ENCODE data around the gene COL4A2. TPM values are rescaled to one million over a fixed set of nuclear protein-coding genes. Genes with fewer than 3 reads are reported as not detected.

COL4A2 gene
- total RNA-seq, 3 donors from 2014 or later: 0.63 to 1.2 (median 1.1) TPM

DNA sequence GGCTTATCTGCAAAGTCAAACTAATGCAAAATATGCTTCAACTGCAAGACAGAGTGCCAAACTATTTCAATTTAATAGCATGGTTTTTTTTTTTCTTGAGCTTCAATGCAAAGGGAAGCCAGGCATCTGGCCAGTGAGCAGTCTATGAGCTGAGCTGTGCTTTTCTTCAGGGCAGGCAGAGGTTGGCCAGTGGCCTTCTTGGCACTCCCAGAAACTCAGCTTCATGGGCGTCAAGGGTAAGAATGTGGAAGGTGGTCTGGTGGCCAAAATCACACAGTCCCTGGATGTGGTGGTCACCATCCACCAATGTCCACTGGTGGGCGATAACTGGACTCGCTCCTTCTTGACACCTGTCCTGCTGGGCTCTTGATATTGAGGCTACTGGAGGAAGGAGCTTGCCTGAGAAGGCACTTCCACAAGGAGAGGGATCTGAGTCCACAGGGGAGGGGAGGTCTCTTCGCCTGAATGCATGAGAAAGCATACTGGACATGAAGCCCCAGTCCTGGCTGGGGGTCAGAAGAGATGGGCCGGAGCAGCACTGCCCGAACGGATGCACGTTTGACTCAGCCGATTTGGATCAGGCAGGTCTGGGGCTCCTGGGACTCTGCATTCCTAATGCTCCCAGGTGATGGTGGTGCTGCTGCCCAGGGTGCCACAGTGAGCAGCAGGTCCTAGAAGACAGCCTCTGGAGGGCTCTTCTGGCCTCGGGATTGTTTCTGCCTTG is 17.1 kb downstream of the COL4A2 start:
- no peaks in the 10 kb centered on the region for H3K36me3 Mint-ChIP-seq (ENCODE audit: insufficient read depth)
- no peak for DNase-seq
- H3K27me3 Mint-ChIP-seq (ENCODE audit: low read depth): peaks cover 30% of the 10 kb centered on the region
- peaks cover 5% of the 10 kb centered on the region for H3K4me1 Mint-ChIP-seq (ENCODE audit: low read depth)
- H3K9me3 Mint-ChIP-seq: no peaks in the 10 kb centered on the region
- no peak for ATAC-seq
- no peak overlapping the region for H3K4me3 Mint-ChIP-seq

DNA sequence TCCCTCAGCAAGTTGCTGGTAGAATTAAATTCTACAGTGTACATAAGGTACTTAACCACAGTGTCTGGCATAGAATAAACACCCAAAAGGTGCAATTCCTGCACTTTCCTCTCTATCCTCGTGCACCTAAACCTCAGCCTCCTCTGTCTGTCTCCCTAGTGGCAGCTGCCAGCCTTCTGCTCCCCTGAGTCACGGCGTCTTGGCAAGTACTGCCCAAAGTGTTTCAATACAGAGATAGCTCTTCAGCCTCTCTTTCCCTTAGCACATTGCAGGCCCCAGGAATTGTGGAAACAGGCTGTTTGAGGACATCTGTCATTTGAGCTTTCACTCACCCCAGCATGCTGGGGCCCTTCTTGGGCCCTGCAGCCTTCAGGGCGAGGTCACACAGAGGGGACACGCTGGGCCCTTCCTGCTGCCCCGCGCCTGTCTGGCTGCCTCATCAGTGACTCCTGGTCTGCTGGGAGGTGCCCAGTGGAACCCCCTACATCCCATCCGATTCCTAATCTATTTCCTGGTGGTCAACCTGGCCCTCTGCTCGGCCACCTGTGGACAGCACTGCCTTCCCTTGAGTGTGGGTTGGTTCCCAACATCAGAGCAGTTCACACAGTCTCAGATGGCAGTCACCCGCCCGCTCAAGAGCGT is 19.3 kb downstream of the COL4A2 start:
- ATAC-seq (no peak), DNase-seq (no peak)
- no peak overlapping the region for H3K4me3 Mint-ChIP-seq
- no peaks in the 10 kb centered on the region for H3K4me1 Mint-ChIP-seq (ENCODE audit: low read depth)
- H3K36me3 Mint-ChIP-seq (ENCODE audit: insufficient read depth): no peaks in the 10 kb centered on the region
- H3K9me3 Mint-ChIP-seq: no peaks in the 10 kb centered on the region
- H3K27me3 Mint-ChIP-seq (ENCODE audit: low read depth): peaks cover 30% of the 10 kb centered on the region

DNA sequence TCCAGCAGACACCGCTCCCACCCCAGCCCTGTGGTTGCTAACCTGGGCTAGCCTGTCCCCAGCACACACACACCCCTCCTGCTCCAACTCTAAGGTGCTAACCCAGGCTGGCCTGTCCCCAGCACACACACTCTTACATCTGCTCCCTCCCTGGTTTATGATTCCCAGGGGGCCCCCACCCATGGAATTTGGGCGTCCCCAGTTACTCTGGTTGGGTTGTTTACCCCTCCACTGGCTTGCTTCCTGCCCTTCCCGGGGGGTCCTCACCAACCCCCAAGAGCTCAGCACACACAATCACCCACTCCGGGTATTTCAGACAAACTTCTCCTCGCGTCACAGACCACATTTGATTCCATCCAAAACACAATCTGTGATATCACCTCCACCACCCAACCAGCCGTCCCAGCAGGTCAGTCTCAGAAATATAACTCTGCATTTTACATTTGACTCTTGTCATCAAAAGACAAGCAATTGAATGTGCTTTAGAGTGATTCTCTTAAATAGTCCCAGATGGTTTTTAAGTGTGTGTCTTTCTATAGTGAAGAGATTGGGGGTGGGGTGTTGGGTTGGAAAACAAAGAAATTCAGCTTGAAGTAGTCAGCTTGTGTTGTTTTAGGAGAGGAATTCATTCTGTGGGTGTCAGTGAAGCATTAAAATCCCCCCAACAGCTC is 20.1 kb downstream of the COL4A2 start:
- Mint-ChIP-seq H3K4me3 (no peak overlapping the region), H3K27me3 (ENCODE audit: low read depth) (peaks cover 24% of the 10 kb centered on the region), H3K9me3 (no peaks in the 10 kb centered on the region), H3K4me1 (ENCODE audit: low read depth) (no peaks in the 10 kb centered on the region), H3K36me3 (ENCODE audit: insufficient read depth) (no peaks in the 10 kb centered on the region)
- ATAC-seq (no peak), DNase-seq (no peak)

DNA sequence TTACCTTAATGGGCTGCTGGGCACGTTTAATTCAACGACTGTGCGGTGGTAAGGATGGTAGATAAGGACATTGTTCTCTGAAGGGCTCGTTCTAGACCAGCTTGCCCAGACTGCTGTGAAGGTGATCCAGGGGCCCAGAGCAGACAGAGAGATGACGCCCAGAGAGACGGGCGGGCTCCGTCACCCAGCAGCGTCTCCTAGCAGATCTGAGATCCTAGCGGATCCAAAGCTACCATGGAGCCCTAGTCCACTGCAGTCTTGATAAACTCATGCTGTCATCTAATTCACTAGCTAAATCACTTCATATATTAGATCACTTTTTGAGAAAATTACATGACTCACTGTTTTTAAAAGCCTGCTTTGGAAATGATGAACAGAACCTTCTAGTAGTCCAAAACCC is 21.5 kb downstream of the COL4A2 start:
- no peak for DNase-seq
- Mint-ChIP-seq H3K36me3 (ENCODE audit: insufficient read depth) (no peaks in the 10 kb centered on the region), H3K27me3 (ENCODE audit: low read depth) (peaks cover 21% of the 10 kb centered on the region), H3K9me3 (no peaks in the 10 kb centered on the region), H3K4me1 (ENCODE audit: low read depth) (no peaks in the 10 kb centered on the region), H3K4me3 (no peak overlapping the region)
- no peak for ATAC-seq

DNA sequence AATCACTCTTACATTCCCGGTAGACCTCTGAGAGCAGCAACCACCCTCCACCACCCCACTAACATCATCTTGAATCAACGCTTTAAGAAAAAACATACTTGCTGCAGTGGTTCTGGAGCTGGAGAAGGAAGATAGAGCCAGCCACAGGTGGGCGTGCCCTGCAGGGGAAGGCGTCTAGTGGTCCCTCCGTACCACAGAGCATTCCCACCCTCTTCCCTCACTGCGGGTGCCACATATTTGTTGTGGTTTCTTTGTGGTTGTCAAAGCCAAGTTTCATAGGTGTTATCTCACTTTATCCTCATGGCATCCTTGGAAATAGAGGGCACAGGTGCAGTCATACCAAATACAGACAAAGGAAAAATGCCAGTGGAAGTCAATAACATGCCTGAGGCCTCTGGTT is 22.2 kb downstream of the COL4A2 start:
- H3K27me3 Mint-ChIP-seq (ENCODE audit: low read depth): peaks cover 19% of the 10 kb centered on the region
- no peaks in the 10 kb centered on the region for H3K4me1 Mint-ChIP-seq (ENCODE audit: low read depth)
- H3K4me3 Mint-ChIP-seq: no peak overlapping the region
- DNase-seq (no peak), ATAC-seq (no peak)
- peaks cover under 1% of the 10 kb centered on the region for H3K9me3 Mint-ChIP-seq
- no peaks in the 10 kb centered on the region for H3K36me3 Mint-ChIP-seq (ENCODE audit: insufficient read depth)

DNA sequence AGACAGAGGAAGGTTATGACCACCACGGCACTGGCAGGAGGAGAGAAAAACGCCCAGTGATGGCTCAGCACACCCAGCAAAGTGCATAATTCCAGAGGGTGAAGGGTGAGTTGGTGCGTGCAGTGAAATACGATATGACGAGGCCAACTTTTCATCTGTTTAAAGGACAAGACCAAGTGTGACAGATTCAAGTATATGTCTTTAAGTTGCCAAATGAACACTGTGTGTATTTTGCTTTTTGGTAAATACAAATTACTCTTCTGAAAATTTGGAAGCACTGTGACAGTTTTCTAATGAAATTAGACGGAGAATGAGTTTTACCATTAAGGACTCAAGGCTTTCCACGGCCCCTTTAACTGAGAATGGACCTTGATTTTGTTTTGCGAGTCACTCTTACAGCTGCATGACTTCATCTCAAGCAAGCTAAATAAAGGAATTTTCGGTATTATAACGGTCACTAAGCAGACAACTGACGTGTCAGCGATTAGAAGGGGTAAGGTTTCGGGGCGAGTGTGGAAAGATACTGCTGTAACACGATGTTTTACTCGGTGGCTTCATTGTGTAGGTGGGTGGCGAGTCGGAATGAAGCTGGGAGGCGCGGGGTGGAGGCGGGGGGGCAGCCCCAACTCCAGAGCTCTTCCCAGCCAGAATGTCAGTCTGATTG is 22.8 kb downstream of the COL4A2 start:
- peaks cover 5% of the 10 kb centered on the region for H3K9me3 Mint-ChIP-seq
- H3K36me3 Mint-ChIP-seq (ENCODE audit: insufficient read depth): no peaks in the 10 kb centered on the region
- H3K4me1 Mint-ChIP-seq (ENCODE audit: low read depth): no peaks in the 10 kb centered on the region
- no peak overlapping the region for H3K4me3 Mint-ChIP-seq
- DNase-seq (no peak), ATAC-seq (no peak)
- peaks cover 18% of the 10 kb centered on the region for H3K27me3 Mint-ChIP-seq (ENCODE audit: low read depth)

DNA sequence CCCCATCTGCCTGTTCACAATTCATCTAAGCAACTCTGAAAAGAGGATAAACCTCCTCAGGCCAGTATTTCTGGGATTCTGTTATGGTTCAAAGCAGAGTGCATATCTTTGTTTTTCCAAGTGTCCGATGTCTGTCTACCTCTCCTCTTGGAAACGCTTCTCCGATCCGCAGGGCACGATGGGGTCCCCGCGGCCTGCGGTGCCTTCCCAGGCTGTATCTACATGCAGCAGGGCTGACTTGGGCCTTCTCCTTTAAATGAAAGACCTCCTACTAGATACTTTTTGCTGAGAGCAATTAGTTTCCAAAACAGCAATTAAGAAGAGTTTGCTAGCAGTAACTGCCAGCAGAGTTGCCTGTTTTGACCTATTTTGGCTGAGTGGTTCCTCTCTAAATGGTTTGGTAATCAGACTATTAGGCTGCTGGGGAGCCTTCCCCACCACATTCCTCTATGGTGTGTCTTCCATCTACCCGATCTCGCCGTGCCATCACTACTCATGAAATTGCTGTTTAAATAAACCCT is 23.5 kb downstream of the COL4A2 start:
- H3K27me3 Mint-ChIP-seq (ENCODE audit: low read depth): peaks cover 13% of the 10 kb centered on the region
- H3K36me3 Mint-ChIP-seq (ENCODE audit: insufficient read depth): no peaks in the 10 kb centered on the region
- no peaks in the 10 kb centered on the region for H3K4me1 Mint-ChIP-seq (ENCODE audit: low read depth)
- H3K9me3 Mint-ChIP-seq: peaks cover 5% of the 10 kb centered on the region
- ATAC-seq (no peak), DNase-seq (no peak)
- H3K4me3 Mint-ChIP-seq: no peak overlapping the region

DNA sequence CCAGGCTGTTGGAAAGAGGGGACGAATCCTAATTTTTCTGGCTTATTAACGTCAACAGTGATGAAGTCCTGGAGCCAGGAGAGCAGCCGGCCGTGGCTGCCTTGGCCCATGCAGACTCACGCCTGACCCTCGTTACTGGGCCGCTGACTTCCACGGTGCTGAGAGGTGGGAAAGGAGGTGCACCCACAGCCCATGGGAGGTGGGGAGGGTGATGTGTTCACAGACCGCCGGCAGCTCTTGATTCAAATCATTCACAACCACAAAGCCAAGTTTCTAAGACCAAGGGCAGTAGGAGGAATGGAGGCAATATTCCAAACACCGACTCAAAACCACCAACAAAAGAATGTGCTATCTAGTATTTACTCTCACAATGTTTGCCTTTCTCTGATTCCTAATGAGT is 24.3 kb downstream of the COL4A2 start:
- DNase-seq: no peak
- Mint-ChIP-seq H3K4me3 (no peak overlapping the region), H3K9me3 (peaks cover 5% of the 10 kb centered on the region), H3K4me1 (ENCODE audit: low read depth) (no peaks in the 10 kb centered on the region), H3K36me3 (ENCODE audit: insufficient read depth) (no peaks in the 10 kb centered on the region), H3K27me3 (ENCODE audit: low read depth) (peaks cover 9% of the 10 kb centered on the region)
- no peak for ATAC-seq

DNA sequence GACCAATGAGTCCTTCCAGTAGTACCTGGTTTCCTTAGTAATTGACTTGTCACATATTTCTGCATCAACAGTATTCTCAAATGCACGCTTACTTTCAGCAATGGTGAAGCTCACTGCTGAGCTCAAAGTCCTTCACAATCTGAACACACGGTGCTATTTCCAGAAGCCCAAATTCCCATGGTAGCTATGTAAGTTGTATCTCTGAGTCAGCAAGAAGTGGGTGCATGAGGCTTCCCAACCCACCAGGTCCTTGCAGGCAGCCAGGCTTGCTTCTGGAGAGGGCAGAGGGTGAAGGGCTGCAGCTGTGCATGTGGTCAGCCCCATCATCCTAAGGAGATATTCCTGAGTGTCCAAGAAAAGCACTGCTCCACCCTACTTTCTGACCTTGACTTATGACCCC is 25.7 kb downstream of the COL4A2 start:
- Mint-ChIP-seq H3K9me3 (peaks cover 5% of the 10 kb centered on the region), H3K36me3 (ENCODE audit: insufficient read depth) (no peaks in the 10 kb centered on the region), H3K27me3 (ENCODE audit: low read depth) (peaks cover 1% of the 10 kb centered on the region), H3K4me3 (no peak overlapping the region), H3K4me1 (ENCODE audit: low read depth) (no peaks in the 10 kb centered on the region)
- ATAC-seq (no peak), DNase-seq (no peak)

DNA sequence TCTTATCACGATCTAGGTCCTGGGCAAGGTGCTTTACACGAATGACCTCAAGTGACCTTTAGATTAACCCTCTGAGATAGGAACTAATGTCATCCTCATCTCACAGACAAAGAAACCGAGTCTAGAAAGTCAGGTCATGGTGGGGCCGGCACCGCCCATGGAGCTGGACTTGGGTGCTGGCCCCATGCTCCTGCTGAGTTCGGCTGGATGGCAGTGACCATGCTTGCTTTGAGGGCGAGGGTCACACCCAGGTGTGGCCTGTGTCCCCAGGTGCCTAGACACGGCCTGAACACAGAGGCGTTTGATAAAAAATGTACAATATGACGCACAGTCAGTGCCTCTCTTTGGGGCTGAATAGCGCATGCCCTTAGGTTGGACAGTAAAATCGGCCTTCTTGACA is 26.8 kb downstream of the COL4A2 start:
- Mint-ChIP-seq H3K4me1 (ENCODE audit: low read depth) (peaks cover under 1% of the 10 kb centered on the region), H3K9me3 (peaks cover 5% of the 10 kb centered on the region), H3K36me3 (ENCODE audit: insufficient read depth) (no peaks in the 10 kb centered on the region), H3K4me3 (no peak overlapping the region), H3K27me3 (ENCODE audit: low read depth) (peaks cover 3% of the 10 kb centered on the region)
- DNase-seq: no peak
- no peak for ATAC-seq

DNA sequence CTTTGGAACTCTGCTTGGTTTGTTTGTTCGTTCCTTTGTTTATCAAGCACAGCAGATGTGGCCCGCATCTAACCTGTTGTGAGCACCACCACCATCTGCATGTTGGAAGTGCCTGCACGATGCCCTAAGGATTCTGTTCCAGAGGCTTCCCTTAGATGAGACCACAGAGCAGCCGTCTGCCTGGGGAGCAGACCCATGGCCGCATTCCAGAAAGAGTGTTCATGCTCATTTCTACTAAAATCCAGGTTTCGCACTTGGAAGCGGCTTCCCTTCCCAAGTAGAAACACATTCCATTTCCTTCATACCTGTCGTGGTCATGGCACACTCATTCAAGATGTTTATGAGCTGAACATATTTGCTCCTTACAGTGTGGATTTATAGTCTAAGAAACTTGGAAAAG is 27.2 kb downstream of the COL4A2 start:
- Mint-ChIP-seq H3K9me3 (peaks cover 5% of the 10 kb centered on the region), H3K36me3 (ENCODE audit: insufficient read depth) (no peaks in the 10 kb centered on the region), H3K4me3 (no peak overlapping the region), H3K4me1 (ENCODE audit: low read depth) (peaks cover 5% of the 10 kb centered on the region), H3K27me3 (ENCODE audit: low read depth) (peaks cover 7% of the 10 kb centered on the region)
- DNase-seq (no peak), ATAC-seq (no peak)

DNA sequence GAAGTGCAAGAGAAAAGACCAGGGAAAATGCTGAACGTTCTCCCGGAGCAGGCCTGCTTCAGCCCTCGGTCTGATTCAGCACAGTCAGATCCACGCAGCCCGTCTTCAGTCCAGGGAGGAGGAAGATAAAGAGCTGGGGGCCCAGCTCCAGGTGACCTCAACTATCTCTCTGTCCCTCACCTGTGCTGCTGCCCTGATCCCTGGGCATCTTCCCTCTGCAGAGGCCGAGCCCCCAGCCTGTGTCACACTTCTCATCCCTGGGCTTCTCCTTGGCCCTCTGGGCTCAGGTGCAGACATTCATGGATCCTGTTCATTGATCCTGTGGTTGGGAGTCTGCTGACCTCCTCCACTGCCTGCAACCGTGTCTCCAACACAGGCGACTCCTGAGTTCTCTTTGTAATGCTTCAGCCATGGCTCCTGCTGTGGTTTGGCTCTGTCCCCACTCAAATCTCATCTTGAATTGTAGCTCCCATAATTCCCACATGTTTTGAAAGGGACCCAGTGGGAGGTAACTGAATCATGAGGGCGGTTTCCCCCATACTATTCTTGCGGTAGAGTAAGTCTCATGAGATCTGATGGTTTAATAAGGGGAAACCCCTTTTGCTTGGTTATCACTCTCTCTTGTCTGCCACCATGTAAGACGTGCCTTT is 27.9 kb downstream of the COL4A2 start:
- Mint-ChIP-seq H3K27me3 (ENCODE audit: low read depth) (peaks cover 10% of the 10 kb centered on the region), H3K4me1 (ENCODE audit: low read depth) (peaks cover 10% of the 10 kb centered on the region), H3K4me3 (no peak overlapping the region), H3K36me3 (ENCODE audit: insufficient read depth) (no peaks in the 10 kb centered on the region), H3K9me3 (peaks cover 5% of the 10 kb centered on the region)
- no peak for ATAC-seq
- no peak for DNase-seq

DNA sequence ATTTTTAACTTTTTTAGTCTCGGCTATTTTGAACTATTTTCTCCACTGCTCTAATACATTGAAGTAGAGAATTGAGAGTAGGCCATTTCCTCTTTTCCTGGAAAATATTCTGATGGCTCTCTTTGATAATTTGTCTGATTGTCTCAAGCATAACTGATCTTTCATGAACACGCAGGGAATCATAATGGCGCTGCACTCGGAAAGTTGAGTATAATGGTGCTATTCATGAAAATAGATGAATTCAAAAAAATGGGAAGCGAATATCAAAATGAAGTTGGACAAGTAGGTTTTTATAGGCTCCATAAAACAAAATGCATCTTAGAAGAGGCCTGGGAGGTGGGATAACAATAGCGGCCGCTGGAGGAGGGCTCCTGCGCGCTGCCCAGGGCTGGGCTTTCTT is 29.0 kb downstream of the COL4A2 start:
- Mint-ChIP-seq H3K36me3 (ENCODE audit: insufficient read depth) (no peaks in the 10 kb centered on the region), H3K4me1 (ENCODE audit: low read depth) (peaks cover 21% of the 10 kb centered on the region), H3K4me3 (no peak overlapping the region)

DNA sequence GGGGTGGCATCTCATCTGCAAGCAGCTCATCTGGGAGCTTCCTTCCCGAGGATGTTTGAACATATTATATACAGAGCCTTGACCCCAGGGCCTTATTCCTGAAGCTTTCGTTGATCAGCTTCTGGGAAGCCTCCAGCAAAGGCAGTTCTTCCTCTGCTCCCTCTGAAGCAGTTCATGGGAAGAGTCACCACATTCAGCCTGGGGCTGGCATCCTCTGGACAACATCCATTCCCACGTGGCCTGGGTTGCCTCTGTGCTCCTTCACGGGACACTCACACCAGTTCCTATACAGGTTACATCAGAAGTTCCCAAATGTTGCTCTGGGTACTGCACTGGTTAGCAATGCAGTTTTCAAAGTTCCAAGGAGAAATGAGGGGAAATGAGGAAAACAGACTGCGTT is 29.6 kb downstream of the COL4A2 start:
- Mint-ChIP-seq H3K4me1 (ENCODE audit: low read depth) (peaks cover 27% of the 10 kb centered on the region), H3K9me3 (peaks cover 5% of the 10 kb centered on the region), H3K4me3 (no peak overlapping the region), H3K36me3 (ENCODE audit: insufficient read depth) (no peaks in the 10 kb centered on the region), H3K27me3 (ENCODE audit: low read depth) (peaks cover 15% of the 10 kb centered on the region)
- no peak for ATAC-seq
- DNase-seq: no peak

More for the DNA sequence above, 29.0 kb downstream of the COL4A2 start:
- no peak for DNase-seq
- Mint-ChIP-seq H3K9me3 (peaks cover 5% of the 10 kb centered on the region), H3K27me3 (ENCODE audit: low read depth) (peaks cover 14% of the 10 kb centered on the region)
- no peak for ATAC-seq

Measured in activated T-cell treated with anti-CD3 and anti-CD28 coated beads, Interleukin-2, amount 50 U/mL, for 4 hours (primary cell).